DOHH2 (cell line): ENCODE measurements around the gene BCL2.

Source experiments
- H3F3A ChIP-seq: fragments of 200-600 bp; sonication (generic), shearing (Covaris generic); 2 replicates; pipeline ENCODE4 v1.6.0; 2016; ENCODE audit warnings: antibody characterized with exemption, mild to moderate bottlenecking; ENCODE audit not compliant: control insufficient read depth, insufficient read depth
- H3K27ac ChIP-seq: fragments of 200-600 bp; sonication (generic); 2 replicates; pipeline ENCODE4 v1.5.1; 2014; ENCODE audit warnings: low read depth, mild to moderate bottlenecking, low read length, moderate library complexity
- H3K27me3 ChIP-seq: fragments of 200-600 bp; sonication (generic); 2 replicates; pipeline ENCODE4 v1.6.1; 2014; ENCODE audit warnings: mild to moderate bottlenecking, low read length, mixed read lengths; ENCODE audit not compliant: control insufficient read depth
- H3K36me3 ChIP-seq: fragments of 200-600 bp; sonication (generic); 2 replicates; pipeline ENCODE4 v1.6.1; 2014; ENCODE audit warnings: mild to moderate bottlenecking, low read length, moderate library complexity, mixed read lengths; ENCODE audit not compliant: control insufficient read depth
- H3K4me1 ChIP-seq: fragments of 200-600 bp; sonication (generic); 2 replicates; pipeline ENCODE4 v1.6.1; 2014; ENCODE audit warnings: mild to moderate bottlenecking, low read length, mixed read lengths; ENCODE audit not compliant: control insufficient read depth
- H3K4me2 ChIP-seq: fragments of 200-600 bp; sonication (generic); 2 replicates; pipeline ENCODE4 v1.6.0; 2014; ENCODE audit warnings: mild to moderate bottlenecking, low read length, moderate library complexity
- H3K4me3 ChIP-seq: fragments of 200-600 bp; sonication (generic); 2 replicates; pipeline ENCODE4 v1.5.1; 2014; ENCODE audit warnings: mild to moderate bottlenecking, low read length, mixed read lengths
- H3K79me2 ChIP-seq: fragments of 200-600 bp; sonication (generic); 2 replicates; pipeline ENCODE4 v1.6.1; 2014; ENCODE audit warnings: mild to moderate bottlenecking, low read length, mixed read lengths; ENCODE audit not compliant: control insufficient read depth
- H3K9me2 ChIP-seq: fragments of 200-600 bp; sonication (generic); replicated peaks from 2 replicates; pipeline ENCODE4 v1.6.1; 2014; ENCODE audit warnings: mild to moderate bottlenecking, low read length, mixed read lengths; ENCODE audit not compliant: control insufficient read depth
- H3K9me3 ChIP-seq: fragments of 200-600 bp; sonication (generic); 2 replicates; pipeline ENCODE4 v1.6.1; 2014; ENCODE audit warnings: antibody characterized with exemption, low read length, mixed read lengths; ENCODE audit not compliant: control insufficient read depth, insufficient read depth
- H4K20me1 ChIP-seq: fragments of 200-600 bp; sonication (generic); 2 replicates; pipeline ENCODE4 v1.6.0; 2014; ENCODE audit warnings: low read depth, mild to moderate bottlenecking, antibody characterized with exemption, low read length, moderate library complexity; ENCODE audit not compliant: control insufficient read depth, insufficient read depth
- EZH2phosphoT487 ChIP-seq: fragments of 200-600 bp; sonication (generic); IDR thresholded peaks from 2 replicates; pipeline ENCODE4 v1.6.1; 2017; ENCODE audit warnings: borderline replicate concordance, mild to moderate bottlenecking, antibody characterized with exemption, low read length, moderate library complexity, mixed read lengths
- TF ChIP-seq, protein P1 (sequence below): fragments of 200-600 bp; sonication (generic); IDR thresholded peaks from one replicate; pipeline ENCODE4 v1.5.1; 2014; ENCODE audit warnings: antibody characterized with exemption, mild to moderate bottlenecking, low read depth, low read length; ENCODE audit not compliant: poor library complexity, severe bottlenecking

BCL2 gene

DNA sequence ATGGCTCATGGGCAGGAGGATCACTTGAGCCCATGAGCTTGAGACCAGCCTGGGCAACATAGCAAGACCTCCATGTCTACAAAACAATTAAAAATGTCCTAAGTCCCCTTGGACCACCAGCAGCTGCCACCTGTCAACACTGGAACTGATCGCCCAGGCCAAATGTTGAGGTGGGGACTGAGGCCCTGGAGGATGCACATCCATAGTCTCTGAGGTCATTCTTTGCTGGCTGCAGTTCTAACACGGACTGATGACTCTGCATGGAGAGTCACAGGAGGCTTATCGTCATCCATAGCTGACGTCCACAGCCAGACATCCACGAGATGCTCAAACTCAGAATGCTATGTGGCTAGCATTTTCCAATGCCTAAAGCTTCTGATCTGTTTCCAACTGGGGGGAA lies 151.3 kb downstream of the BCL2 start:
- Histone ChIP-seq H3K27ac (no peak overlapping the region), H3K36me3 (peaks cover 32% of the 10 kb centered on the region), H3K4me2 (no peak overlapping the region), H3K79me2 (peaks cover 89% of the 10 kb centered on the region), H3K27me3 (no peaks in the 10 kb centered on the region), H4K20me1 (no peaks in the 10 kb centered on the region), H3K4me3 (no peak overlapping the region), H3F3A (peaks cover 12% of the 10 kb centered on the region; the same call in 1 of the 2 replicates), H3K9me3 (no peaks in the 10 kb centered on the region), H3K4me1 (peaks cover 33% of the 10 kb centered on the region), H3K9me2 (no peaks in the 10 kb centered on the region)
- no peak for TF ChIP-seq EZH2phosphoT487
- TF ChIP-seq, protein P1, sequence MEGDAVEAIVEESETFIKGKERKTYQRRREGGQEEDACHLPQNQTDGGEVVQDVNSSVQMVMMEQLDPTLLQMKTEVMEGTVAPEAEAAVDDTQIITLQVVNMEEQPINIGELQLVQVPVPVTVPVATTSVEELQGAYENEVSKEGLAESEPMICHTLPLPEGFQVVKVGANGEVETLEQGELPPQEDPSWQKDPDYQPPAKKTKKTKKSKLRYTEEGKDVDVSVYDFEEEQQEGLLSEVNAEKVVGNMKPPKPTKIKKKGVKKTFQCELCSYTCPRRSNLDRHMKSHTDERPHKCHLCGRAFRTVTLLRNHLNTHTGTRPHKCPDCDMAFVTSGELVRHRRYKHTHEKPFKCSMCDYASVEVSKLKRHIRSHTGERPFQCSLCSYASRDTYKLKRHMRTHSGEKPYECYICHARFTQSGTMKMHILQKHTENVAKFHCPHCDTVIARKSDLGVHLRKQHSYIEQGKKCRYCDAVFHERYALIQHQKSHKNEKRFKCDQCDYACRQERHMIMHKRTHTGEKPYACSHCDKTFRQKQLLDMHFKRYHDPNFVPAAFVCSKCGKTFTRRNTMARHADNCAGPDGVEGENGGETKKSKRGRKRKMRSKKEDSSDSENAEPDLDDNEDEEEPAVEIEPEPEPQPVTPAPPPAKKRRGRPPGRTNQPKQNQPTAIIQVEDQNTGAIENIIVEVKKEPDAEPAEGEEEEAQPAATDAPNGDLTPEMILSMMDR = no peak

DNA sequence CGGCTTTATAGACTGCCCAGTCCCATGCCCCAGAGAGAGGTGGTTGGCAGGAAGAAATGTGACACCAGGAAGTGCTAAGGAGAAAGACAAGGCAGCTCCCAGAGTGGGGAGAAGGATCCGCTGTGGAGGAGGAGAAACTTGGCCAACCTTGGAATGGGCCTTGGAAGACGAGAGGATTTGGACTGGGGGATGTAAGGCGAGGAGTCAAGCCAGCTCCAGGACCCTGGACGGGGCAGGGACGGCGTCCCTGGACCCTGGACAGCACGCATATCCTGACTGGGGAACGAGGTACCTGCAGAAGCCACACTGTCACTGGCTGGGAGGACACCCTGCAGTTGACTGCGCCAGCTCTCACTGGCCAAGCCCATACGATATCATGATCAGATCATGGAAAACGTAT lies 153.4 kb downstream of the BCL2 start:
- Histone ChIP-seq H3F3A (peaks cover 20% of the 10 kb centered on the region), H4K20me1 (no peaks in the 10 kb centered on the region), H3K9me3 (no peaks in the 10 kb centered on the region), H3K4me3 (no peak overlapping the region), H3K27ac (no peak overlapping the region), H3K4me2 (no peak overlapping the region), H3K9me2 (no peaks in the 10 kb centered on the region), H3K36me3 (peaks cover 24% of the 10 kb centered on the region), H3K4me1 (peaks cover 54% of the 10 kb centered on the region), H3K79me2 (peaks cover 93% of the 10 kb centered on the region), H3K27me3 (no peaks in the 10 kb centered on the region)
- TF ChIP-seq, protein P1 = no peak
- TF ChIP-seq EZH2phosphoT487 = no peak

DNA sequence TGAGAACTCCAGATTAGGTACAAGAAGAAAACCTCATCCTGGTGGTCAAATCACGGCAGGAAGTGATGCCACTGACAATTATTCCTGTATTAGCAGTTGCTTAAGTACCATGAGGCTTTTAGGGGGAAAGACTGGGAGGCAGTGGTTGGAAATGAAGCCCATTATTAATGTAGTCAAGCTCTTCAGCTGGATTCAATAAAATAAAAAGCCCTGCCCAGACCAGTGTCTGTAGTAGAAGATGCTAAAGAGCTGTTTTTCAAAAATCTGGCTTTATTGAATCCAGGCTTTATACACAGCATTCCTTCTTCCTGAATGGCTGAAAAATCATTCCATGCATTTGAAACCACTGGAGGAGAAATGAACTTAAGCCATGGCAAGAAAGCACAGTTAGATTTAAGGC lies 155.2 kb downstream of the BCL2 start:
- Histone ChIP-seq H3K4me1 (peaks cover 72% of the 10 kb centered on the region), H3K4me3 (no peak overlapping the region), H3K79me2 (peaks cover 93% of the 10 kb centered on the region), H3K9me2 (no peaks in the 10 kb centered on the region), H3K36me3 (peaks cover 26% of the 10 kb centered on the region), H3K27me3 (no peaks in the 10 kb centered on the region), H3F3A (peaks cover 26% of the 10 kb centered on the region), H3K27ac (peak overlapping the region; percentile 94), H3K4me2 (peak overlapping the region; percentile 92; the same call in 1 of the 2 replicates), H3K9me3 (no peaks in the 10 kb centered on the region), H4K20me1 (no peaks in the 10 kb centered on the region)
- TF ChIP-seq, protein P1 = no peak
- TF ChIP-seq EZH2phosphoT487 = no peak
